Transverse colon (tissue), 1 donor: Measurements from ENCODE around the gene XXYLT1.

Experiments
- EP300 ChIP-seq: sonication (generic); formaldehyde crosslinking; IDR thresholded peaks from one replicate; pipeline ENCODE4 v1.6.1; 2017; ENCODE audit warnings: antibody characterized with exemption, low read depth
- POLR2A ChIP-seq: fragments of 450-650 bp; IDR thresholded peaks from one replicate; pipeline ENCODE4 v1.6.1; 2016; ENCODE audit warnings: antibody characterized with exemption, mild to moderate bottlenecking, moderate library complexity

- TF ChIP-seq EP300: no peak
- no peak for TF ChIP-seq POLR2A
Measured at GRCh38 chr3:195249057-195249770, 21.7 kb downstream of the XXYLT1 start.
